Glutamatergic neuron (in vitro differentiated cells): ENCODE measurements around the gene ABHD12B. TPM values are rescaled to one million over a fixed set of nuclear protein-coding genes. Genes with fewer than 3 reads are reported as not detected.

Experiments
- DNase-seq: peaks from one replicate; pipeline ENCODE4 v3.0.0; 2022
- H3K27ac Mint-ChIP-seq: one replicate; pipeline ENCODE4 v1.8.0; 2020; ENCODE audit warnings: mild to moderate bottlenecking, mixed read lengths, inconsistent platforms; ENCODE audit not compliant: unreplicated experiment
- H3K27me3 Mint-ChIP-seq: one replicate; pipeline ENCODE4 v1.8.0; 2020; ENCODE audit warnings: mild to moderate bottlenecking, moderate library complexity, mixed read lengths, inconsistent platforms; ENCODE audit not compliant: unreplicated experiment
- H3K36me3 Mint-ChIP-seq: one replicate; pipeline ENCODE4 v1.8.0; 2020; ENCODE audit warnings: mild to moderate bottlenecking, mixed read lengths, inconsistent platforms; ENCODE audit not compliant: unreplicated experiment
- H3K4me1 Mint-ChIP-seq: one replicate; pipeline ENCODE4 v1.8.0; 2020; ENCODE audit warnings: mild to moderate bottlenecking, low read depth, mixed read lengths, inconsistent platforms; ENCODE audit not compliant: unreplicated experiment
- H3K4me3 Mint-ChIP-seq: one replicate; pipeline ENCODE4 v1.8.0; 2020; ENCODE audit warnings: mild to moderate bottlenecking, mixed read lengths, inconsistent platforms; ENCODE audit not compliant: unreplicated experiment
- H3K9me3 Mint-ChIP-seq: one replicate; pipeline ENCODE4 v1.8.0; 2020; ENCODE audit warnings: mild to moderate bottlenecking, moderate library complexity, mixed read lengths, inconsistent platforms; ENCODE audit not compliant: unreplicated experiment
- CTCF ChIP-seq: fragments of 200-600 bp; sonication (generic); IDR thresholded peaks from one replicate; pipeline ENCODE4 v1.5.0; 2021; ENCODE audit not compliant: partially characterized antibody, unreplicated experiment
- total RNA-seq: library from RNA; stranded (reverse); fragmentation: NEBNext Ultra II Directional; extraction: Animal tissue kit (Norgen Biotek cat#: 25700); gene quantifications from one replicate; pipeline ENCODE4 v1.2.1, GENCODE V29; 2021; ENCODE audit not compliant: unreplicated experiment

Gene ABHD12B
- total RNA-seq, 1 donor from 2014 or later, result 0.61 TPM

- DNase-seq, result no peak
- H3K27ac Mint-ChIP-seq, result no peak overlapping the region
- peaks cover 15% of the 10 kb centered on the region for H3K27me3 Mint-ChIP-seq
- no peak for TF ChIP-seq CTCF
- no peaks in the 10 kb centered on the region for H3K36me3 Mint-ChIP-seq
- H3K4me1 Mint-ChIP-seq, result peaks cover 14% of the 10 kb centered on the region
- no peak overlapping the region for H3K4me3 Mint-ChIP-seq
- peaks cover 9% of the 10 kb centered on the region for H3K9me3 Mint-ChIP-seq
Measured at GRCh38 chr14:50834802-50835276, 37.0 kb upstream of the ABHD12B start.

- no peak overlapping the region for H3K4me3 Mint-ChIP-seq
- peaks cover 8% of the 10 kb centered on the region for H3K9me3 Mint-ChIP-seq
- H3K4me1 Mint-ChIP-seq, result peaks cover 14% of the 10 kb centered on the region
- H3K27ac Mint-ChIP-seq, result no peak overlapping the region
- TF ChIP-seq CTCF, result no peak
- H3K36me3 Mint-ChIP-seq, result no peaks in the 10 kb centered on the region
- DNase-seq, result no peak
- peaks cover 14% of the 10 kb centered on the region for H3K27me3 Mint-ChIP-seq
Measured at GRCh38 chr14:50835280-50835679, 36.6 kb upstream of the ABHD12B start.

GRCh38 chr14:50836515-50836914 lies 35.3 kb upstream of the ABHD12B start:
- H3K27me3 Mint-ChIP-seq, result peaks cover 13% of the 10 kb centered on the region
- no peak overlapping the region for H3K27ac Mint-ChIP-seq
- H3K4me1 Mint-ChIP-seq, result peaks cover 13% of the 10 kb centered on the region
- TF ChIP-seq CTCF, result no peak
- peaks cover 8% of the 10 kb centered on the region for H3K9me3 Mint-ChIP-seq
- no peak overlapping the region for H3K4me3 Mint-ChIP-seq
- no peaks in the 10 kb centered on the region for H3K36me3 Mint-ChIP-seq
- DNase-seq, result no peak

GRCh38 chr14:50837271-50837670 lies 34.6 kb upstream of the ABHD12B start:
- no peak for DNase-seq
- H3K36me3 Mint-ChIP-seq, result no peaks in the 10 kb centered on the region
- peaks cover 7% of the 10 kb centered on the region for H3K27me3 Mint-ChIP-seq
- no peak overlapping the region for H3K4me3 Mint-ChIP-seq
- peaks cover 7% of the 10 kb centered on the region for H3K4me1 Mint-ChIP-seq
- TF ChIP-seq CTCF, result no peak
- no peak overlapping the region for H3K27ac Mint-ChIP-seq
- H3K9me3 Mint-ChIP-seq, result peaks cover 2% of the 10 kb centered on the region

- peaks cover under 1% of the 10 kb centered on the region for H3K4me1 Mint-ChIP-seq
- H3K27ac Mint-ChIP-seq, result no peak overlapping the region
- no peaks in the 10 kb centered on the region for H3K36me3 Mint-ChIP-seq
- H3K27me3 Mint-ChIP-seq, result peaks cover 6% of the 10 kb centered on the region
- DNase-seq, result no peak
- H3K4me3 Mint-ChIP-seq, result no peak overlapping the region
- H3K9me3 Mint-ChIP-seq, result peaks cover 2% of the 10 kb centered on the region
- TF ChIP-seq CTCF, result no peak
Measured at GRCh38 chr14:50837850-50838470, 33.9 kb upstream of the ABHD12B start.
